ENCODE data around the gene RAB20. TPM values are rescaled to one million over a fixed set of nuclear protein-coding genes. Genes with fewer than 3 reads are reported as not detected.

Gene RAB20
- total and polyA plus RNA-seq, 2 donors: 9.6 to 21.0 TPM

GRCh38 chr13:110486061-110486715 lies 75.3 kb downstream of the RAB20 start:
- 84% methylated on average over 15 of the region's 15 CpGs for WGBS
- Histone ChIP-seq H3K27ac (ENCODE audit: low read depth) (no peak overlapping the region), H3K4me1 (ENCODE audit: insufficient read depth) (peaks cover 2% of the 10 kb centered on the region), H3K4me3 (ENCODE audit: low read depth, low read length) (no peak overlapping the region), H3K36me3 (ENCODE audit: insufficient read depth) (no peaks in the 10 kb centered on the region)
- no peak for DNase-seq (ENCODE audit: extremely low spot score)

DNA sequence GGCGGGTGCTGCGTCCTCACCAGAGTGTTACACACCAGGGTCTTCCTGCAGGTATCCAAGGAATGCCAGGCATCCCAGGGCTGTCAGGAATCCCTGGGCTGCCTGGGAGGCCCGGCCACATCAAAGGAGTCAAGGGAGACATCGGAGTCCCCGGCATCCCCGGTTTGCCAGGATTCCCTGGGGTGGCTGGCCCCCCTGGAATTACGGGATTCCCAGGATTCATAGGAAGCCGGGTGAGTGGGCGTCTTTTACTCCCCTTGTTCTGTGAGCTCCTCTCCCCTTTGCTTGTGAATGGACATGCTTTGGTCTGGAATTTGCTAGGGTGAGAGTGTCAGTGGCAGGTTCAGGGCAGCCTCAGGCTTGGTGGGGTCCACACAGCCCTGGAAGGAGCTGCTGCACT lies 75.9 kb downstream of the RAB20 start:
- peaks cover 2% of the 10 kb centered on the region for H3K4me1 ChIP-seq (ENCODE audit: insufficient read depth)
- no peak overlapping the region for H3K4me3 ChIP-seq (ENCODE audit: low read depth, low read length)
- no peak for DNase-seq (ENCODE audit: extremely low spot score)
- no peaks in the 10 kb centered on the region for H3K36me3 ChIP-seq (ENCODE audit: insufficient read depth)
- no peak overlapping the region for H3K27ac ChIP-seq (ENCODE audit: low read depth)
- 59% methylated on average over 9 of the region's 9 CpGs for WGBS

GRCh38 chr13:110484290-110485048 lies 77.1 kb downstream of the RAB20 start:
- WGBS: 90% methylated on average over 18 of the region's 18 CpGs
- H3K36me3 ChIP-seq (ENCODE audit: insufficient read depth): no peaks in the 10 kb centered on the region
- DNase-seq (ENCODE audit: extremely low spot score): no peak
- H3K4me1 ChIP-seq (ENCODE audit: insufficient read depth): peaks cover 2% of the 10 kb centered on the region
- no peak overlapping the region for H3K27ac ChIP-seq (ENCODE audit: low read depth)
- H3K4me3 ChIP-seq (ENCODE audit: low read depth, low read length): no peak overlapping the region

DNA sequence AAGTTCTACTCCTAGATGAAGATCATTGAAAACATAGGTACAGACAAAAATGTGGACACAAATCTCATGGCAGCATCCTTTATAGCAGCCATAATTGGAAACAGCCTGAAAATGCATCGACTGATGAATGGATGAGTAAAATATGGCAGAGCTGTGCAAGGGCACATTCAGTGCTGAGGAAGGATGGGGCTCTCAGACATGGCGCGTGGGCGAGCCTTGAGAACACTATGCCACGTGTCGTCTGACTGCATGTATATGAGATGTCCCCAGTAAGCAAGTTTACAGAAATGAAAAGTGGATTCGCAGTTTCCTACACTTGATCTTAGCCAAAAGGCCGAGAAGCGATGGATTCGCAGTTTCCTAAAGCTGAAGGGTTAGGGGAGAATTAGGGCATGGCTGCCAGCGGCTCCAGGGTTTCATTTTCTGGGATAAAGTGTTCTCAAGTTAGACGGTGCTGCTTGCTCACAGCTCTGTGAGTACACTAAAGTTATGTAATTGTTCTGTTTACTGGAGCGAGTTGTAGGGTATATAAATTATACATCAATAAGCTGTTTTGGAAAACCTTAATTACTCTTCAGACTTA lies 78.0 kb downstream of the RAB20 start:
- no peak overlapping the region for H3K27ac ChIP-seq (ENCODE audit: low read depth)
- 81% methylated on average over 13 of the region's 13 CpGs for WGBS

DNA sequence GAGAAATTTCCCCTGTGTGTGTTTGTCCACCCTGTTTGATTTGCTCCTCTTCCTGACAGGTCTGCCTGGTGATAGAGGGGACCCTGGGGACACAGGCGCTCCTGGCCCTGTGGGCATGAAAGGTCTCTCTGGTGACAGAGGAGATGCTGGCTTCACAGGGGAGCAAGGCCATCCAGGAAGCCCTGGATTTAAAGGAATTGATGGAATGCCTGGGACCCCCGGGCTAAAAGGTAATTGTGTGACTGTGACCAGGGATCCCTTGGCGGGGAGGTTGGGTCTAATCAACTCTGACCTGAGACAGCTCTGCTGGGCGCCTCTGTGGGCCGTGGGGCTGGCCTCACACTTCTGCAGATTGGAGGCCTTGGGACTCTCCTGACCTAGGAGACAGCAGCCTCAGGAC lies 81.4 kb downstream of the RAB20 start:
- Histone ChIP-seq H3K4me1 (ENCODE audit: insufficient read depth) (no peaks in the 10 kb centered on the region), H3K4me3 (ENCODE audit: low read depth, low read length) (no peak overlapping the region), H3K36me3 (ENCODE audit: insufficient read depth) (no peaks in the 10 kb centered on the region), H3K27ac (ENCODE audit: low read depth) (no peak overlapping the region)
- no peak for DNase-seq (ENCODE audit: extremely low spot score)
- WGBS: 83% methylated on average over 5 of the region's 5 CpGs

More for the DNA sequence above, 78.0 kb downstream of the RAB20 start:
- no peak overlapping the region for H3K4me3 ChIP-seq (ENCODE audit: low read depth, low read length)
- H3K36me3 ChIP-seq (ENCODE audit: insufficient read depth): no peaks in the 10 kb centered on the region
- H3K4me1 ChIP-seq (ENCODE audit: insufficient read depth): peaks cover 2% of the 10 kb centered on the region
- DNase-seq (ENCODE audit: extremely low spot score): no peak

DNA sequence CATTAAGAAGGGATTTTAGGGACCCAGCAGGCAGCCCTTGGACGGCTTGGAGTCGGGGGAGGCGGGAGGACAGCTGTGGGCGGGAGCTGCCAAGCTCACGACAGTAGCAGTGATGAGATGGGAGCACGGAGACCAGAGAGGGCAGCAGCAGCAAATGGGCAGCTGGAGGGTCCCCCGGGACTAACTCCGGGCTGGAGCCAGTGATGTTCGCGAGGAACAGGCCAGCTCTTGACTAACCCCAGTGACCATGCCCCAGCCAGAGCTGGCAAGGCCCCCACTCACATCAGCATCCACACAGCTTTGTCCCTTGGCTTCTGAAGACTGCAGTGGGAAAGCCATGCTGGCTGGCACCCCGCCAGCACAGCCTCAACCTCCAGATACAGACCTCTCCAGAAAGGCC lies 81.9 kb downstream of the RAB20 start:
- WGBS: 82% methylated on average over 11 of the region's 11 CpGs
- DNase-seq (ENCODE audit: extremely low spot score): no peak
- no peak overlapping the region for H3K27ac ChIP-seq (ENCODE audit: low read depth)
- no peaks in the 10 kb centered on the region for H3K4me1 ChIP-seq (ENCODE audit: insufficient read depth)
- H3K36me3 ChIP-seq (ENCODE audit: insufficient read depth): no peaks in the 10 kb centered on the region
- H3K4me3 ChIP-seq (ENCODE audit: low read depth, low read length): no peak overlapping the region

DNA sequence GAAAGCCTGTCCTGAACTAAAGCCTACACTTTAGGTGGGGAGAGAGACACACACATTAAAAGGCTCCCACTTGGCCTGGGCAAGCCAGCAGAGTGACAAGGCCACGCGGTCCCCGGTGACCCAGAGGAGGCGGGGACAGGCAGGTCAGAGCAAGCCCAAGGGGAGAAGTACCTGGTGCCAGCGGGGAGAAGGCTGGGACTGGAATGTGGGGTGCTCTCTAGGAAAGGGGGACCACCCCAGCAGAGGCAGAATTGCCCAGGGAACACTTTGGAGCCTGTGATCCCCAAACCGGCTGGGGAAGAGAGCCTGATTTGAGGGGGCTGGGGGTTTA lies 82.3 kb downstream of the RAB20 start:
- Histone ChIP-seq H3K27ac (ENCODE audit: low read depth) (no peak overlapping the region), H3K36me3 (ENCODE audit: insufficient read depth) (no peaks in the 10 kb centered on the region), H3K4me3 (ENCODE audit: low read depth, low read length) (no peak overlapping the region), H3K4me1 (ENCODE audit: insufficient read depth) (no peaks in the 10 kb centered on the region)
- DNase-seq (ENCODE audit: extremely low spot score): no peak
- WGBS: 84% methylated on average over 6 of the region's 6 CpGs

DNA sequence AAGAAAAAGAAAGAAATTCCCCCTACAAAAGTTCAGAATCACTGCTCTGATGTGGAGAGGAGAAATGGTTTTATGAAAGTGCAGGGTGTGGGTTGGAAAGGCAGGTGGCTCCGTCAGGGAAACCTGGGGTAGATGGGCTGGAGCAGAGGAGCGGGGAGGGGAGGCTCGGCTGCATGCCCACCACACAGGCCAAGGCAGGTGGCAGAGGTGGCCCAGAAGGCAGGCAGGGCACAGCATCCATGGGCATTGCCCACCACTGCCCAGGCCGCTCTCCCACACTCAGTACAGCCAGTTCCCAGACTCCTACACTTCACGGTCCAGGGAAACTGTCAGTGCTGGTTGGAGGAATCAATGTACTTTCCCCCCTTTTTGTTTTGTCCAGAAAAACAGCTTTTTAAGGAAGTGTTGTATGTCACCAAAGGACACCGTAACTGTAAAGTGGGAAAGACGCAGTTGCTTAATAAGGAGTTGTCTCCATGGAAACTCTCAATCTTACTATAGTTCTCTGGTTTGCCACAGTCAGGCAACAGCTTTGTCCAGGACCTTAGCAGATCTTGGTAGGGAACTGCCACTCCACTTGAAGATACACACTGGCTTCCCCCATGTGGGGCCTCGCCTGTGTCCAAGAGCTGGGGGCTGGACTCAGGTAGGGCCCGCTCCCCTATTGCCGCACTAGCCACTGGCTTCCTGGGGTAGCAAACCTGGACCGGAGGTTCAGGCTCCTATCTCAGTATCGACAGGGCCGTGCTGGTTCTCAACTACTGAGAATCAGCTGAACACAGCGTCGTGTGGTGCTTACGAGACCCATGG lies 82.9 kb downstream of the RAB20 start:
- no peak for DNase-seq (ENCODE audit: extremely low spot score)
- H3K27ac ChIP-seq (ENCODE audit: low read depth): no peak overlapping the region
- H3K4me1 ChIP-seq (ENCODE audit: insufficient read depth): no peaks in the 10 kb centered on the region
- no peaks in the 10 kb centered on the region for H3K36me3 ChIP-seq (ENCODE audit: insufficient read depth)
- WGBS: 90% methylated on average over 16 of the region's 16 CpGs
- no peak overlapping the region for H3K4me3 ChIP-seq (ENCODE audit: low read depth, low read length)

DNA sequence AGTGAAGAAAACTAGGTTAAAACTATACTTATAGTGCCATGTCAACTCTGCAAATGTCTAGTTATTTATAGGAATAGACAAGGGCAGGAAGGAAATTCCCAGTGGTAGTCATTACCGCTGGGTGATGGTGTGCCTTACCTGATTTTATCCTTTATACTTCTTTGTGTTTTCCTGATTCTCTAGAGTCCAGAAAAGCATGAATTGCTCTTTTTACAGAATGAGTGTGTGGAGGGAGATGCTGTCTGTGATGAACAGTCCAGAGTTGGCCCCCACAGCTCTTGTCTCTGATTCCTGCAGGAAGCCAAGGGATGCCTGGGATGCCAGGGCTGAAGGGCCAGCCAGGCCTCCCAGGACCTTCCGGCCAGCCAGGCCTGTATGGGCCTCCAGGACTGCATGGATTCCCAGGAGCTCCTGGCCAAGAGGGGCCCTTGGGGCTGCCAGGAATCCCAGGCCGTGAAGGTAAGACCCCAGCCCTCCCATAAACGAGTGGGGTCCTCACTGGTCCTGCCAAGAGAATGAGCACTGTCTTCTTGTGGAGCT lies 83.7 kb downstream of the RAB20 start:
- H3K27ac ChIP-seq (ENCODE audit: low read depth): no peak overlapping the region
- no peak overlapping the region for H3K4me3 ChIP-seq (ENCODE audit: low read depth, low read length)
- no peaks in the 10 kb centered on the region for H3K4me1 ChIP-seq (ENCODE audit: insufficient read depth)
- no peak for DNase-seq (ENCODE audit: extremely low spot score)
- H3K36me3 ChIP-seq (ENCODE audit: insufficient read depth): no peaks in the 10 kb centered on the region
- WGBS: 78% methylated on average over 4 of the region's 4 CpGs

GRCh38 chr13:110476220-110476617 lies 85.3 kb downstream of the RAB20 start:
- Histone ChIP-seq H3K4me1 (ENCODE audit: insufficient read depth) (no peaks in the 10 kb centered on the region), H3K4me3 (ENCODE audit: low read depth, low read length) (no peak overlapping the region), H3K36me3 (ENCODE audit: insufficient read depth) (no peaks in the 10 kb centered on the region), H3K27ac (ENCODE audit: low read depth) (no peak overlapping the region)
- DNase-seq (ENCODE audit: extremely low spot score): no peak
- 95% methylated on average over 12 of the region's 12 CpGs for WGBS

- H3K36me3 ChIP-seq (ENCODE audit: insufficient read depth): no peaks in the 10 kb centered on the region
These were observed 85.8 kb downstream of the RAB20 start for GRCh38 chr13:110475550-110476219.

DNA sequence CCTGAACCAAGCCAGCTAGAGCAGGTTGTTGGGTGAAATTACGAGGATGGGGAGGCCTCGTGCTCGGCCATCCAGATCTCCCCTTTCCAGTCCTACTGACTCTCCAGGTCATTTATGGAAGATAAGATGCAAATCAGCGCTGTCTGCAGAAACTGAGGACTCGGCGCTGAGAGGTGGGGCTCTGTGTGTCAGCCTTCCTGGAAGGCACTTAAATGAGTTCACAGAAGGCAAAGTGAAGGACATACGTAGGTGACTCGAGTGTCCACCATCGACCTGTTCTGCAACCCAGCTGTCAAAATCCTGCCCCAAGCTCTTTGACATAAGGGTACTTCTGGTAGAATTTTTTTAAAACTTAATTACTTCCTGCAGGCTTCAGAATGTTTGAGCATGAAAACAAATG lies 86.4 kb downstream of the RAB20 start:
- 78% methylated on average over 9 of the region's 9 CpGs for WGBS
- H3K36me3 ChIP-seq (ENCODE audit: insufficient read depth): no peaks in the 10 kb centered on the region
- no peaks in the 10 kb centered on the region for H3K4me1 ChIP-seq (ENCODE audit: insufficient read depth)
- H3K4me3 ChIP-seq (ENCODE audit: low read depth, low read length): no peak overlapping the region
- DNase-seq (ENCODE audit: extremely low spot score): no peak
- H3K27ac ChIP-seq (ENCODE audit: low read depth): no peak overlapping the region

More at GRCh38 chr13:110475550-110476219, 85.8 kb downstream of the RAB20 start:
- Histone ChIP-seq H3K4me1 (ENCODE audit: insufficient read depth) (no peaks in the 10 kb centered on the region), H3K4me3 (ENCODE audit: low read depth, low read length) (no peak overlapping the region), H3K27ac (ENCODE audit: low read depth) (no peak overlapping the region)
- WGBS: 89% methylated on average over 18 of the region's 18 CpGs
- no peak for DNase-seq (ENCODE audit: extremely low spot score)

DNA sequence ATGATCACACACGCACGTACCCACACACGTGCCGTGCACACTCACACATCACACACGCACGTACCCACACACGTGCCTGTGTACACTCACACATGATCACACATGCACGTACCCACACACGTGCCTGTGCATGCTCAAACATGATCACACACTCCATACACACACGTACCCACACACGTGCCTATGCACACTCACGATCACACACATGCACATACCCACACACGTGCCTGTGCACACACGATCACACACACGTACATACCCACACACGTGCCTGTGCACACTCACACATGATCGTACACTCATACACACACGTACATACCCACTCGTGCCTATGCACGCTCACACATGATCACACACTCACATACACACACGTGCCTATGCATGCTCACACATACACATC lies 86.8 kb downstream of the RAB20 start:
- H3K36me3 ChIP-seq (ENCODE audit: insufficient read depth): no peaks in the 10 kb centered on the region
- DNase-seq (ENCODE audit: extremely low spot score): no peak
- no peaks in the 10 kb centered on the region for H3K4me1 ChIP-seq (ENCODE audit: insufficient read depth)
- no peak overlapping the region for H3K27ac ChIP-seq (ENCODE audit: low read depth)
- WGBS: 94% methylated on average over 21 of the region's 21 CpGs
- no peak overlapping the region for H3K4me3 ChIP-seq (ENCODE audit: low read depth, low read length)
